IMR-90 (cell line): ENCODE results near the gene ECSCR. TPM values are rescaled to one million over a fixed set of nuclear protein-coding genes. Genes with fewer than 3 reads are reported as not detected.
A peak's percentile ranks its signal among the peaks of the same experiment; 100 is the strongest.

Source experiments
- ATAC-seq: fragments of 200-7000 bp; cut with Tn5 transposase; 2 replicates; pipeline ENCODE4 v1.9.1; 2020; ENCODE audit warnings: low read depth, mild to moderate bottlenecking, moderate library complexity
- BruUV-seq: library from RNA; stranded (reverse); fragments of 400-500 nt; replicated peaks from 2 replicates; lab custom pipeline; 2021; lab: Mats Ljungman, UMichigan
- CTCF ChIA-PET: fragments of 300-600 bp; formaldehyde crosslinking; extraction: SDS; loops from one replicate; lab custom pipeline; 2021; ENCODE audit warnings: antibody characterized with exemption; lab: Yijun Ruan, JAX
- POLR2A ChIA-PET: fragments of 300-600 bp; sonication (Branson Sonifier 250); formaldehyde crosslinking; loops from one replicate; lab custom pipeline; 2022; ENCODE audit warnings: antibody characterized with exemption; ENCODE audit not compliant: unreplicated experiment; lab: Charles Lee
- DNase-seq: peaks from one replicate; pipeline ENCODE4 v3.0.0; 2013
- H2AFZ ChIP-seq: replicated peaks from 2 replicates; pipeline ENCODE3; 2013; ENCODE audit warnings: low read length, mild to moderate bottlenecking; ENCODE audit not compliant: poor library complexity
- H2AK5ac ChIP-seq: 2 replicates; pipeline ENCODE4 v1.6.1; 2013; ENCODE audit warnings: low read depth, low read length, inconsistent platforms
- H2AK9ac ChIP-seq: replicated peaks from 2 replicates; pipeline ENCODE3; 2013; ENCODE audit warnings: mild to moderate bottlenecking, low read depth, low read length, moderate library complexity; ENCODE audit not compliant: poor library complexity
- H2BK120ac ChIP-seq: 2 replicates; pipeline ENCODE4 v1.6.1; 2013; ENCODE audit warnings: low read depth, low read length, inconsistent platforms
- H2BK15ac ChIP-seq: 3 replicates; pipeline ENCODE4 v1.6.1; 2013; ENCODE audit warnings: low read depth, low read length, inconsistent platforms
- H2BK20ac ChIP-seq: 2 replicates; pipeline ENCODE4 v1.6.1; 2013; ENCODE audit warnings: low read depth, mild to moderate bottlenecking, inconsistent platforms, low read length, moderate library complexity
- H2BK5ac ChIP-seq: 2 replicates; pipeline ENCODE4 v1.6.1; 2013; ENCODE audit warnings: mild to moderate bottlenecking, low read depth, low read length, inconsistent platforms; ENCODE audit not compliant: poor library complexity, severe bottlenecking
- H3K14ac ChIP-seq: replicated peaks from 2 replicates; pipeline ENCODE4 v1.6.1; 2013; ENCODE audit warnings: low read depth, low read length, inconsistent platforms
- H3K18ac ChIP-seq: 2 replicates; pipeline ENCODE4 v1.6.1; 2013; ENCODE audit warnings: low read depth, low read length, control low read depth
- H3K23ac ChIP-seq: 2 replicates; pipeline ENCODE4 v1.6.1; 2013; ENCODE audit warnings: low read depth, low read length, inconsistent platforms
- H3K27ac ChIP-seq: 2 replicates; pipeline ENCODE4 v1.5.1; 2013; ENCODE audit warnings: mild to moderate bottlenecking, control low read depth, low read length; ENCODE audit not compliant: insufficient read depth
- H3K27me3 ChIP-seq: 2 replicates; pipeline ENCODE4 v1.6.1; 2013; ENCODE audit warnings: low read length; ENCODE audit not compliant: control insufficient read depth, insufficient read depth
- H3K36me3 ChIP-seq: 2 replicates; pipeline ENCODE4 v1.6.1; 2013; ENCODE audit warnings: low read length, mixed read lengths; ENCODE audit not compliant: control insufficient read depth, insufficient read depth
- H3K4ac ChIP-seq: 2 replicates; pipeline ENCODE4 v1.6.1; 2013; ENCODE audit warnings: low read depth, low read length, inconsistent platforms
- H3K4me1 ChIP-seq: 2 replicates; pipeline ENCODE4 v1.6.1; 2013; ENCODE audit warnings: low read length, mixed read lengths; ENCODE audit not compliant: control insufficient read depth, insufficient read depth
- H3K4me2 ChIP-seq: 2 replicates; pipeline ENCODE4 v1.6.1; 2013; ENCODE audit warnings: low read depth, mild to moderate bottlenecking, control low read depth, low read length, moderate library complexity
- H3K4me3 ChIP-seq: 2 replicates; pipeline ENCODE4 v1.5.1; 2013; ENCODE audit warnings: low read depth, mild to moderate bottlenecking, control low read depth, low read length, moderate library complexity; ENCODE audit not compliant: insufficient read depth
- H3K56ac ChIP-seq: 2 replicates; pipeline ENCODE4 v1.6.1; 2013; ENCODE audit warnings: low read length, inconsistent platforms; ENCODE audit not compliant: insufficient read depth; ENCODE audit errors: extremely low read depth
- H3K79me1 ChIP-seq, 2 experiments: 2 replicates each; pipeline ENCODE4 v1.6.1; 2013; ENCODE audit warnings: low read length in 2 of 2, inconsistent platforms in 1 of 2, low read depth in 1 of 2
- H3K9ac ChIP-seq: 2 replicates; pipeline ENCODE4 v1.6.1; 2013; ENCODE audit warnings: low read depth, low read length, control low read depth
- H3K9me1 ChIP-seq: 2 replicates; pipeline ENCODE4 v1.6.1; 2013; ENCODE audit warnings: low read length, inconsistent platforms; ENCODE audit not compliant: insufficient read depth
- H3K9me3 ChIP-seq: 2 replicates; pipeline ENCODE4 v1.6.1; 2013; ENCODE audit warnings: low read length; ENCODE audit not compliant: control insufficient read depth, insufficient read depth
- H4K20me1 ChIP-seq: 2 replicates; pipeline ENCODE4 v1.6.1; 2013; ENCODE audit warnings: low read length, inconsistent platforms; ENCODE audit not compliant: insufficient read depth
- H4K5ac ChIP-seq: 2 replicates; pipeline ENCODE4 v1.6.1; 2013; ENCODE audit warnings: mild to moderate bottlenecking, low read depth, low read length, control low read depth
- H4K8ac ChIP-seq, 2 experiments: 2 replicates each; pipeline ENCODE4 v1.6.1; 2013; ENCODE audit warnings: low read depth in 2 of 2, low read length in 2 of 2, control low read depth in 1 of 2, inconsistent platforms in 1 of 2
- H4K91ac ChIP-seq: 2 replicates; pipeline ENCODE4 v1.6.1; 2013; ENCODE audit warnings: low read depth, low read length, inconsistent platforms; ENCODE audit not compliant: insufficient read depth
- BHLHE40 ChIP-seq: fragments of 150-350 bp; IDR thresholded peaks from 2 replicates; pipeline ENCODE4 v1.6.1; 2016; ENCODE audit warnings: mild to moderate bottlenecking, low read depth, low read length
- CEBPB ChIP-seq: IDR thresholded peaks from 2 replicates; pipeline ENCODE4 v1.6.1; 2012; ENCODE audit warnings: low read depth, low read length, improper control_type of control experiment
- CHD1 ChIP-seq: IDR thresholded peaks from 2 replicates; pipeline ENCODE4 v1.6.1; 2012; ENCODE audit warnings: low read depth, low read length, improper control_type of control experiment
- CTCF ChIP-seq: conservative IDR thresholded peaks from 2 replicates; pipeline ENCODE4 v1.5.1; 2012; ENCODE audit warnings: mild to moderate bottlenecking, low read depth, low read length, improper control_type of control experiment
- FOS ChIP-seq: fragments of 150-350 bp; IDR thresholded peaks from 2 replicates; pipeline ENCODE4 v1.6.1; 2016; ENCODE audit warnings: low read depth, low read length
- MAFK ChIP-seq: IDR thresholded peaks from 2 replicates; pipeline ENCODE4 v1.6.1; 2012; ENCODE audit warnings: low read depth, low read length, improper control_type of control experiment
- MXI1 ChIP-seq: IDR thresholded peaks from 2 replicates; pipeline ENCODE4 v1.6.1; 2012; ENCODE audit warnings: low read depth, mild to moderate bottlenecking, low read length, moderate library complexity, borderline replicate concordance
- NFE2L2 ChIP-seq: fragments of 150-350 bp; IDR thresholded peaks from 2 replicates; pipeline ENCODE4 v1.6.1; 2016; ENCODE audit warnings: low read depth, mild to moderate bottlenecking, low read length
- POLR2A ChIP-seq: IDR thresholded peaks from 2 replicates; pipeline ENCODE4 v1.6.1; 2012; ENCODE audit warnings: mild to moderate bottlenecking, low read depth, low read length
- RAD21 ChIP-seq: IDR thresholded peaks from 2 replicates; pipeline ENCODE4 v1.6.1; 2012; ENCODE audit warnings: low read length, improper control_type of control experiment
- RCOR1 ChIP-seq: IDR thresholded peaks from 2 replicates; pipeline ENCODE4 v1.6.1; 2012; ENCODE audit warnings: mild to moderate bottlenecking, low read length, improper control_type of control experiment; ENCODE audit not compliant: insufficient replicate concordance
- RFX5 ChIP-seq: IDR thresholded peaks from 2 replicates; pipeline ENCODE4 v1.8.0; 2012; ENCODE audit warnings: low read depth, mild to moderate bottlenecking, low read length, moderate library complexity
- SMC3 ChIP-seq: fragments of 150-350 bp; IDR thresholded peaks from 2 replicates; pipeline ENCODE4 v1.6.1; 2016; ENCODE audit warnings: low read depth, mild to moderate bottlenecking, antibody characterized with exemption, low read length, moderate library complexity
- USF2 ChIP-seq: fragments of 150-350 bp; IDR thresholded peaks from 2 replicates; pipeline ENCODE4 v1.6.1; 2017; ENCODE audit warnings: mild to moderate bottlenecking, antibody characterized with exemption, low read length, low read depth
- WGBS, 2 experiments: methylation state at CpG; one replicate each; pipeline versions ENCODE4 v1.1.5 to v1.1.7; 2013; ENCODE audit warnings: missing lambda C conversion rate in 2 of 2; ENCODE audit not compliant: insufficient read length in 1 of 2; ENCODE audit errors: extremely low coverage in 2 of 2; 5-methylcytosine and 5-hydroxymethylcytosine counted together
- dilution Hi-C: fragments of 300-500 bp; cut with HindIII; formaldehyde crosslinking; loops from one replicate; pipeline ENCODE4 v1.14.3; 2018; ENCODE audit warnings: low sequenced_read_pairs; ENCODE audit not compliant: unreplicated experiment
- in situ Hi-C: fragments of 300-500 bp; cut with MboI; formaldehyde crosslinking; loops from 3 replicates; pipeline ENCODE4 v1.14.3; 2019; ENCODE audit warnings: low sequenced_read_pairs, inconsistent platforms, mixed read lengths
- intact Hi-C: fragments of 100-400 bp; cut with micrococcal nuclease; formaldehyde crosslinking; loops from 2 replicates; pipeline ENCODE4 v1.10.0; 2022
- polyA plus RNA-seq, 3 experiments: library from polyadenylated mRNA; depleted of rRNA; stranded (reverse); fragments of >200 nt; gene quantifications; 2 replicates each; pipeline ENCODE4 v1.2.3, GENCODE V29; 2012; ENCODE audit warnings: low replicate concordance in 1 of 3
- total RNA-seq: library from RNA; depleted of rRNA; stranded (reverse); fragments of >200 nt; gene quantifications from 2 replicates; pipeline ENCODE4 v1.2.3, GENCODE V29; 2012
- TF ChIP-seq, protein P1 (sequence below): fragments of 150-350 bp; IDR thresholded peaks from 2 replicates; pipeline ENCODE4 v1.6.1; 2016; ENCODE audit warnings: low read depth, mild to moderate bottlenecking, low read length, moderate library complexity, borderline replicate concordance

The ECSCR gene
- total and polyA plus RNA-seq, 2 of the 4 experiments (the other 2 are of a cell fraction) = 3.6 to 3.9 TPM

- H3K36me3 ChIP-seq = peaks cover 30% of the 10 kb centered on the region
- peaks cover 7% of the 10 kb centered on the region; the same call in 1 of the 2 replicates for H3K4me1 ChIP-seq
- no peak overlapping the region for H3K23ac ChIP-seq
- no CpG with 5 or more reads among the region's 5 CpGs for WGBS, 2 experiments
- no peak overlapping the region for H4K91ac ChIP-seq
- ATAC-seq (peak; percentile 96), DNase-seq (peak; percentile 78)
- H2BK20ac ChIP-seq = no peak overlapping the region
- no TSS peak for BruUV-seq
- no peak overlapping the region for H2BK120ac ChIP-seq
- no peak overlapping the region for H2AK5ac ChIP-seq
- CTCF ChIA-PET = interaction anchor here (0.6 to 2.4 kb wide), 16 partner anchors 16 to 354 kb away, joined by 3 to 32 read pairs (median 4); partner anchors contain the start of gene STING1
- H3K9ac ChIP-seq = no peak overlapping the region
- dilution Hi-C loops (loop anchor here (25.0 kb wide), 1 partner anchor 90 kb away; no protein-coding TSS in a partner anchor), in situ Hi-C loops (loop anchor here (5.0 to 10.0 kb wide), 2 partner anchors 95 to 342 kb away; no protein-coding TSS in a partner anchor), intact Hi-C loops (loop anchor here (1.0 to 5.0 kb wide), 4 partner anchors 91 to 345 kb away; partner anchors contain the start of gene UBE2D2)
- 0 out of 2 replicates have a peak, but pooled peaks cover 7% of the 10 kb centered on the region for H3K9me1 ChIP-seq
- no peak overlapping the region for H2BK5ac ChIP-seq
- no peaks in the 10 kb centered on the region for H3K27me3 ChIP-seq
- H4K5ac ChIP-seq = no peak overlapping the region
- H3K79me1 ChIP-seq = no peaks in the 10 kb centered on the region
- no peak overlapping the region for H2AFZ ChIP-seq
- H3K14ac ChIP-seq = no peak overlapping the region
- no peak overlapping the region for H3K27ac ChIP-seq
- no peak overlapping the region for H3K18ac ChIP-seq
- POLR2A ChIA-PET = no interaction called here
- no peak overlapping the region for H2BK15ac ChIP-seq
- no peak overlapping the region for H3K4ac ChIP-seq
- no peaks in the 10 kb centered on the region for H3K9me3 ChIP-seq
- H4K8ac ChIP-seq = no peak overlapping the region
- no peak overlapping the region for H3K4me3 ChIP-seq
- H2AK9ac ChIP-seq = no peak overlapping the region
- no peak overlapping the region for H3K4me2 ChIP-seq
- no peaks in the 10 kb centered on the region for H4K20me1 ChIP-seq
- H3K56ac ChIP-seq = no peak overlapping the region
- TF ChIP-seq SMC3 = peak; percentile 94
- TF ChIP-seq RCOR1 = no peak
- TF ChIP-seq USF2 = no peak
- peak; percentile 94 for TF ChIP-seq CTCF
- TF ChIP-seq POLR2A = 0 out of 2 replicates have a peak, but pooled peaks have one; percentile 34
- 0 out of 2 replicates have a peak, but pooled peaks have one; percentile 1 for TF ChIP-seq MAFK
- peak; percentile 97 for TF ChIP-seq RAD21
- TF ChIP-seq CHD1 = no peak
- no peak for TF ChIP-seq BHLHE40
- no peak for TF ChIP-seq MXI1
- no peak for TF ChIP-seq RFX5
- TF ChIP-seq, protein P1, sequence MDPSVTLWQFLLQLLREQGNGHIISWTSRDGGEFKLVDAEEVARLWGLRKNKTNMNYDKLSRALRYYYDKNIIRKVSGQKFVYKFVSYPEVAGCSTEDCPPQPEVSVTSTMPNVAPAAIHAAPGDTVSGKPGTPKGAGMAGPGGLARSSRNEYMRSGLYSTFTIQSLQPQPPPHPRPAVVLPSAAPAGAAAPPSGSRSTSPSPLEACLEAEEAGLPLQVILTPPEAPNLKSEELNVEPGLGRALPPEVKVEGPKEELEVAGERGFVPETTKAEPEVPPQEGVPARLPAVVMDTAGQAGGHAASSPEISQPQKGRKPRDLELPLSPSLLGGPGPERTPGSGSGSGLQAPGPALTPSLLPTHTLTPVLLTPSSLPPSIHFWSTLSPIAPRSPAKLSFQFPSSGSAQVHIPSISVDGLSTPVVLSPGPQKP = no peak
- TF ChIP-seq FOS = no peak
- TF ChIP-seq NFE2L2 = no peak
- TF ChIP-seq CEBPB = no peak
These were observed 40.1 kb downstream of the ECSCR start for GRCh38 chr5:139422307-139422893.
